SK-N-SH treated with all-trans-retinoic acid at 6 μM for 48 hours (cell line): ENCODE results near the gene ULBP3.

Experiments
- ATAC-seq: fragments of 200-7000 bp; cut with Tn5 transposase; 3 replicates; pipeline ENCODE4 v1.9.1; 2020; ENCODE audit warnings: mild to moderate bottlenecking, moderate library complexity
- ARNTL ChIP-seq: fragments of 450-650 bp; formaldehyde crosslinking; IDR thresholded peaks from 2 replicates; pipeline ENCODE4 v1.5.0; 2020; ENCODE audit warnings: low read depth, mild to moderate bottlenecking, moderate library complexity, borderline replicate concordance
- BACH2 ChIP-seq: fragments of 250-450 bp; sonication (Bioruptor Pico); IDR thresholded peaks from 2 replicates; pipeline ENCODE4 v1.9.0; 2021; ENCODE audit warnings: mild to moderate bottlenecking, borderline replicate concordance
- CSDC2 ChIP-seq: fragments of 250-450 bp; sonication (Bioruptor Pico); IDR thresholded peaks from 2 replicates; pipeline ENCODE4 v1.5.0; 2020; ENCODE audit warnings: mild to moderate bottlenecking, moderate library complexity
- ESRRG ChIP-seq: fragments of 250-450 bp; sonication (Bioruptor Pico); IDR thresholded peaks from 2 replicates; pipeline ENCODE4 v1.6.1; 2021; ENCODE audit warnings: mild to moderate bottlenecking
- GLIS3 ChIP-seq: fragments of 250-450 bp; sonication (Bioruptor Pico); IDR thresholded peaks from 2 replicates; pipeline ENCODE4 v1.5.0; 2020; ENCODE audit warnings: mild to moderate bottlenecking, moderate library complexity
- ISL1 ChIP-seq: fragments of 250-450 bp; sonication (Bioruptor Pico); IDR thresholded peaks from 2 replicates; pipeline ENCODE4 v2.1.2; 2022; ENCODE audit warnings: mild to moderate bottlenecking, moderate library complexity
- OSR1 ChIP-seq: fragments of 250-450 bp; sonication (Bioruptor Pico); IDR thresholded peaks from 2 replicates; pipeline ENCODE4 v1.8.0; 2022; ENCODE audit warnings: moderate library complexity, mild to moderate bottlenecking, inconsistent platforms
- PATZ1 ChIP-seq: fragments of 250-450 bp; sonication (Bioruptor Pico); IDR thresholded peaks from 2 replicates; pipeline ENCODE4 v1.8.0; 2020; ENCODE audit warnings: mild to moderate bottlenecking, moderate library complexity, borderline replicate concordance
- POU6F1 ChIP-seq: fragments of 250-450 bp; sonication (Bioruptor Pico); IDR thresholded peaks from 2 replicates; pipeline ENCODE4 v1.8.0; 2021; ENCODE audit warnings: low read depth, mild to moderate bottlenecking, moderate library complexity, borderline replicate concordance
- PPARA ChIP-seq: fragments of 250-450 bp; sonication (Bioruptor Pico); IDR thresholded peaks from 2 replicates; pipeline ENCODE4 v1.5.0; 2020; ENCODE audit warnings: mild to moderate bottlenecking, borderline replicate concordance
- RARB ChIP-seq: fragments of 250-450 bp; sonication (Bioruptor Pico); IDR thresholded peaks from 2 replicates; pipeline ENCODE4 v1.8.0; 2021; ENCODE audit warnings: mild to moderate bottlenecking, moderate library complexity
- SNAI2 ChIP-seq: fragments of 250-450 bp; sonication (Bioruptor Pico); IDR thresholded peaks from 2 replicates; pipeline ENCODE4 v1.5.0; 2020; ENCODE audit warnings: mild to moderate bottlenecking, moderate library complexity
- TCF4 ChIP-seq: fragments of 250-450 bp; sonication (Bioruptor Pico); IDR thresholded peaks from 2 replicates; pipeline ENCODE4 v1.8.0; 2021; ENCODE audit warnings: mild to moderate bottlenecking, moderate library complexity, borderline replicate concordance
- TOX ChIP-seq: fragments of 250-450 bp; sonication (Bioruptor Pico); IDR thresholded peaks from 2 replicates; pipeline ENCODE4 v1.8.0; 2021; ENCODE audit warnings: mild to moderate bottlenecking, moderate library complexity, borderline replicate concordance
- ZC3H10 ChIP-seq: fragments of 250-450 bp; sonication (Bioruptor Pico); IDR thresholded peaks from 2 replicates; pipeline ENCODE4 v1.5.1; 2021; ENCODE audit warnings: mild to moderate bottlenecking, moderate library complexity
- ZFP3 ChIP-seq: fragments of 250-450 bp; sonication (Bioruptor Pico); IDR thresholded peaks from 2 replicates; pipeline ENCODE4 v1.5.0; 2020; ENCODE audit warnings: mild to moderate bottlenecking, moderate library complexity
- ZFP30 ChIP-seq: fragments of 450-650 bp; formaldehyde crosslinking; IDR thresholded peaks from 2 replicates; pipeline ENCODE4 v1.5.0; 2022; ENCODE audit warnings: mild to moderate bottlenecking, moderate library complexity
- ZNF565 ChIP-seq: fragments of 450-650 bp; formaldehyde crosslinking; conservative IDR thresholded peaks from 2 replicates; pipeline ENCODE4 v1.5.0; 2020; ENCODE audit warnings: low read depth, mild to moderate bottlenecking, moderate library complexity
- ZNF70 ChIP-seq: fragments of 450-650 bp; formaldehyde crosslinking; IDR thresholded peaks from 2 replicates; pipeline ENCODE4 v1.5.0; 2020; ENCODE audit warnings: mild to moderate bottlenecking, moderate library complexity
- ZNF8 ChIP-seq: fragments of 450-650 bp; formaldehyde crosslinking; IDR thresholded peaks from 2 replicates; pipeline ENCODE4 v1.5.0; 2020; ENCODE audit warnings: mild to moderate bottlenecking, moderate library complexity
- TF ChIP-seq, protein P1 (sequence below): fragments of 250-450 bp; sonication (Bioruptor Pico); IDR thresholded peaks from 2 replicates; pipeline ENCODE4 v1.5.0; 2020; ENCODE audit warnings: mild to moderate bottlenecking, moderate library complexity
- TF ChIP-seq, protein P2 (sequence below): fragments of 250-450 bp; sonication (Bioruptor Pico); IDR thresholded peaks from 2 replicates; pipeline ENCODE4 v1.5.1; 2021; ENCODE audit warnings: mild to moderate bottlenecking, moderate library complexity
- TF ChIP-seq, protein P3 (sequence below): fragments of 250-450 bp; sonication (Bioruptor Pico); IDR thresholded peaks from 2 replicates; pipeline ENCODE4 v1.5.1; 2020; ENCODE audit warnings: low read depth, mild to moderate bottlenecking, moderate library complexity

The ULBP3 gene

DNA sequence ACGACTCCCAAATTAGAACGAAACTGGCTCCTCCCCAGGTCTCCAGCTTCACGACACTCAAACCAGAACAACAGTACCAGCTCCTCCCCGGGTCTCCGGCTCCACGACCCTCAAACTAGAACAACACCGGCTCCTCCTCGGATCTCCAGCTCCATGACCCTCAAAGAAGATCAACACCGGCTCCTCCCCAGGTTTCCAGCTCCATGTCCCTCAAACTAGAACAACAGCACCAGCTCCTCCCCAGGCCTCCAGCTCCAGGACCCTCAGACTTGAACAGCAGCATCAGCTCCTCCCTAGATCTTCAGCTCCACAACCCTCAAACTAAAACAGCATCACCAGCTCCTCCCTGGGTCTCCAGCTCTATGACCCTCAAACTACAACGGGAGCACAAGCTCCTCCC is 13.8 kb downstream of the ULBP3 start:
- ATAC-seq = no peak
- TF ChIP-seq TOX (no peak), POU6F1 (CRISPR knock-in tag) (no peak), TCF4 (CRISPR knock-in tag) (no peak), ZFP3 (no peak), RARB (CRISPR knock-in tag) (no peak), ZNF565 (CRISPR knock-in tag) (no peak), BACH2 (no peak), ESRRG (CRISPR knock-in tag) (no peak)

GRCh38 chr6:150053450-150053849 is 15.5 kb downstream of the ULBP3 start:
- TF ChIP-seq OSR1 (CRISPR knock-in tag) (no peak), ISL1 (no peak)
- ATAC-seq = no peak

- TF ChIP-seq ZNF70 (CRISPR knock-in tag) (no peak), BACH2 (no peak), TOX (no peak), ZFP30 (CRISPR knock-in tag) (no peak), ZC3H10 (CRISPR knock-in tag) (no peak), POU6F1 (CRISPR knock-in tag) (no peak), TCF4 (CRISPR knock-in tag) (no peak), ARNTL (CRISPR knock-in tag) (no peak)
- TF ChIP-seq, protein P1, sequence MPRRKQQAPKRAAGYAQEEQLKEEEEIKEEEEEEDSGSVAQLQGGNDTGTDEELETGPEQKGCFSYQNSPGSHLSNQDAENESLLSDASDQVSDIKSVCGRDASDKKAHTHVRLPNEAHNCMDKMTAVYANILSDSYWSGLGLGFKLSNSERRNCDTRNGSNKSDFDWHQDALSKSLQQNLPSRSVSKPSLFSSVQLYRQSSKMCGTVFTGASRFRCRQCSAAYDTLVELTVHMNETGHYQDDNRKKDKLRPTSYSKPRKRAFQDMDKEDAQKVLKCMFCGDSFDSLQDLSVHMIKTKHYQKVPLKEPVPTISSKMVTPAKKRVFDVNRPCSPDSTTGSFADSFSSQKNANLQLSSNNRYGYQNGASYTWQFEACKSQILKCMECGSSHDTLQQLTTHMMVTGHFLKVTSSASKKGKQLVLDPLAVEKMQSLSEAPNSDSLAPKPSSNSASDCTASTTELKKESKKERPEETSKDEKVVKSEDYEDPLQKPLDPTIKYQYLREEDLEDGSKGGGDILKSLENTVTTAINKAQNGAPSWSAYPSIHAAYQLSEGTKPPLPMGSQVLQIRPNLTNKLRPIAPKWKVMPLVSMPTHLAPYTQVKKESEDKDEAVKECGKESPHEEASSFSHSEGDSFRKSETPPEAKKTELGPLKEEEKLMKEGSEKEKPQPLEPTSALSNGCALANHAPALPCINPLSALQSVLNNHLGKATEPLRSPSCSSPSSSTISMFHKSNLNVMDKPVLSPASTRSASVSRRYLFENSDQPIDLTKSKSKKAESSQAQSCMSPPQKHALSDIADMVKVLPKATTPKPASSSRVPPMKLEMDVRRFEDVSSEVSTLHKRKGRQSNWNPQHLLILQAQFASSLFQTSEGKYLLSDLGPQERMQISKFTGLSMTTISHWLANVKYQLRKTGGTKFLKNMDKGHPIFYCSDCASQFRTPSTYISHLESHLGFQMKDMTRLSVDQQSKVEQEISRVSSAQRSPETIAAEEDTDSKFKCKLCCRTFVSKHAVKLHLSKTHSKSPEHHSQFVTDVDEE (CRISPR knock-in tag) = no peak
- TF ChIP-seq, protein P2, sequence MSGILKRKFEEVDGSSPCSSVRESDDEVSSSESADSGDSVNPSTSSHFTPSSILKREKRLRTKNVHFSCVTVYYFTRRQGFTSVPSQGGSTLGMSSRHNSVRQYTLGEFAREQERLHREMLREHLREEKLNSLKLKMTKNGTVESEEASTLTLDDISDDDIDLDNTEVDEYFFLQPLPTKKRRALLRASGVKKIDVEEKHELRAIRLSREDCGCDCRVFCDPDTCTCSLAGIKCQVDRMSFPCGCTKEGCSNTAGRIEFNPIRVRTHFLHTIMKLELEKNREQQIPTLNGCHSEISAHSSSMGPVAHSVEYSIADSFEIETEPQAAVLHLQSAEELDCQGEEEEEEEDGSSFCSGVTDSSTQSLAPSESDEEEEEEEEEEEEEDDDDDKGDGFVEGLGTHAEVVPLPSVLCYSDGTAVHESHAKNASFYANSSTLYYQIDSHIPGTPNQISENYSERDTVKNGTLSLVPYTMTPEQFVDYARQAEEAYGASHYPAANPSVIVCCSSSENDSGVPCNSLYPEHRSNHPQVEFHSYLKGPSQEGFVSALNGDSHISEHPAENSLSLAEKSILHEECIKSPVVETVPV = no peak
- no peak for ATAC-seq
Observed at GRCh38 chr6:150050846-150051245, 18.1 kb downstream of the ULBP3 start.

GRCh38 chr6:150048099-150048498 is 20.8 kb downstream of the ULBP3 start:
- ATAC-seq = no peak
- TF ChIP-seq BACH2 (no peak), PPARA (no peak), ZNF8 (CRISPR knock-in tag) (no peak), TCF4 (CRISPR knock-in tag) (no peak), ZFP30 (CRISPR knock-in tag) (no peak), PATZ1 (CRISPR knock-in tag) (no peak), RARB (CRISPR knock-in tag) (no peak), GLIS3 (CRISPR knock-in tag) (no peak), ESRRG (CRISPR knock-in tag) (no peak), ZNF70 (CRISPR knock-in tag) (no peak), POU6F1 (CRISPR knock-in tag) (no peak), CSDC2 (CRISPR knock-in tag) (no peak), SNAI2 (CRISPR knock-in tag) (no peak), ZNF565 (CRISPR knock-in tag) (no peak), OSR1 (CRISPR knock-in tag) (no peak), ZC3H10 (CRISPR knock-in tag) (no peak)
- TF ChIP-seq, protein P3, sequence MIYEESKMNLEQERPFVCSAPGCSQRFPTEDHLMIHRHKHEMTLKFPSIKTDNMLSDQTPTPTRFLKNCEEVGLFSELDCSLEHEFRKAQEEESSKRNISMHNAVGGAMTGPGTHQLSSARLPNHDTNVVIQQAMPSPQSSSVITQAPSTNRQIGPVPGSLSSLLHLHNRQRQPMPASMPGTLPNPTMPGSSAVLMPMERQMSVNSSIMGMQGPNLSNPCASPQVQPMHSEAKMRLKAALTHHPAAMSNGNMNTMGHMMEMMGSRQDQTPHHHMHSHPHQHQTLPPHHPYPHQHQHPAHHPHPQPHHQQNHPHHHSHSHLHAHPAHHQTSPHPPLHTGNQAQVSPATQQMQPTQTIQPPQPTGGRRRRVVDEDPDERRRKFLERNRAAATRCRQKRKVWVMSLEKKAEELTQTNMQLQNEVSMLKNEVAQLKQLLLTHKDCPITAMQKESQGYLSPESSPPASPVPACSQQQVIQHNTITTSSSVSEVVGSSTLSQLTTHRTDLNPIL = no peak
